ENCODE data around the gene BST2.
"Not testable (repeated sequence)": the region's sequence is repeated elsewhere in the genome, so short reads cannot be mapped to it uniquely, and the experiment has no call there.

BST2 gene

GRCh38 chr19:17370026-17370587, 35.3 kb downstream of the BST2 start:
- DNase-seq (ENCODE audit: extremely low read depth, low read depth), result no peak
- TF ChIP-seq, protein P1, sequence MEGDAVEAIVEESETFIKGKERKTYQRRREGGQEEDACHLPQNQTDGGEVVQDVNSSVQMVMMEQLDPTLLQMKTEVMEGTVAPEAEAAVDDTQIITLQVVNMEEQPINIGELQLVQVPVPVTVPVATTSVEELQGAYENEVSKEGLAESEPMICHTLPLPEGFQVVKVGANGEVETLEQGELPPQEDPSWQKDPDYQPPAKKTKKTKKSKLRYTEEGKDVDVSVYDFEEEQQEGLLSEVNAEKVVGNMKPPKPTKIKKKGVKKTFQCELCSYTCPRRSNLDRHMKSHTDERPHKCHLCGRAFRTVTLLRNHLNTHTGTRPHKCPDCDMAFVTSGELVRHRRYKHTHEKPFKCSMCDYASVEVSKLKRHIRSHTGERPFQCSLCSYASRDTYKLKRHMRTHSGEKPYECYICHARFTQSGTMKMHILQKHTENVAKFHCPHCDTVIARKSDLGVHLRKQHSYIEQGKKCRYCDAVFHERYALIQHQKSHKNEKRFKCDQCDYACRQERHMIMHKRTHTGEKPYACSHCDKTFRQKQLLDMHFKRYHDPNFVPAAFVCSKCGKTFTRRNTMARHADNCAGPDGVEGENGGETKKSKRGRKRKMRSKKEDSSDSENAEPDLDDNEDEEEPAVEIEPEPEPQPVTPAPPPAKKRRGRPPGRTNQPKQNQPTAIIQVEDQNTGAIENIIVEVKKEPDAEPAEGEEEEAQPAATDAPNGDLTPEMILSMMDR (IDR thresholded peaks at IDR 0.05; ENCODE audit: low read depth, low read length, missing control alignments), result no peak
- no peak overlapping the region for H3K4me3 ChIP-seq (replicated peaks; ENCODE audit: low read depth, low read length)

DNA sequence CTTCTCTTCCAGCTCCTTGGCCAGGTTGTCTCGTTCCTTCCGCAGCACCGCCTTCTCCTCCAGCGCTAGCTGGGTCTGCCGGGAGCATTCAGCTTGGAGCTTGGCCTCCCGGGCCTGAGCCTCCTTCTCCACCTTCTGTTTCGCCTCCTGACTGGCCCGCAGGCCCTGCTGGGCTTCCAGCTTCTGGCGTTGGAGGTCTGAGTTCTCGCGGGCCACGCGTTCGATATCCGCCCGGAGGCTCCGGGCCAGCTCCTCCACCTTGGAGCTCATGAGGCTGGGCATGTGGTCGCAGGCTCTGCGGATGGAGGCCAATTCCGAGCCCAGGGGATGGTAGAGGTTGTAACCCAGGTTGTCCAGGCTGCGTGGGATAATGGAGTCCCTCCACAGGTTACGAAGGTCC, 40.1 kb downstream of the BST2 start:
- no peak for DNase-seq (ENCODE audit: extremely low read depth, low read depth)
- TF ChIP-seq, protein P1 (IDR thresholded peaks at IDR 0.05; ENCODE audit: low read depth, low read length, missing control alignments), result no peak
- H3K4me3 ChIP-seq (replicated peaks; ENCODE audit: low read depth, low read length), result no peak overlapping the region

DNA sequence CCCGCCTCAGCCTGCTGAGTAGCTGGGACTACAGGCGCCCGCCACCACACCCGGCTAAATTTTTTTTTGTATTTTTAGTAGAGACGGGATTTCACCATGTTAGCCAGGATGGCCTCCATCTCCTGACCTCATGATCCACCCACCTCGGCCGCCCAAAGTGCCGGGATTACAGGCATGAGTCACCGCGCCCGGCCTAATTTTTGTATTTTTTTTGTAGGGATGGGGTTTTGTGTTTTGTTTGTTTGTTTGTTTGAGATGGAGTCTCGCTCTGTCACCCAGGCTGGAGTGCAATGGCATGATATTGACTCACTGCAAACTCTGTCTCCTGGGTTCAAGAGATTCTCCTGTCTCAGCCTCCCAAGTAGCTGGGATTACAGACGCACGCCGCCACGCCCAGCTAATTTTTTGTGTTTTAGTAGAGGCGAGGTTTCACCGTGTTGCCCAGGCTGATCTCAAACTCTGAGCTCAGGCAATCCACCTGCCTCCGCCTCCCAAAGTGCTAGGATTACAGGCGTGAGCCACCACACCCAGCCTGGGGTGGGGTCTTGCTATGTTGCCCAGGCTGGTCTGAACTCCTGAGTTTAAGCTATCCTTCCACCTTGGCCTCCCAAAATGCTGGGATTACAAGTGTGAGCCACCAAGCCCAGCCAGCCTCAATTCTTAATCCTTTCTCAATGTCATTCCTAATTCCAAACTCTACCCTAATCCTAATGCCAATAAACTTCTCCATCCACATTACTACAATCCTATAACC, 41.4 kb downstream of the BST2 start:
- not testable (repeated sequence) for DNase-seq (ENCODE audit: extremely low read depth, low read depth); H3K4me3 ChIP-seq (replicated peaks; ENCODE audit: low read depth, low read length)

- no peak for DNase-seq (ENCODE audit: extremely low read depth, low read depth)
- no peak overlapping the region for H3K4me3 ChIP-seq (replicated peaks; ENCODE audit: low read depth, low read length)
- TF ChIP-seq, protein P1 (IDR thresholded peaks at IDR 0.05; ENCODE audit: low read depth, low read length, missing control alignments), result no peak
Measured at GRCh38 chr19:17359905-17360800, 45.3 kb downstream of the BST2 start.

DNA sequence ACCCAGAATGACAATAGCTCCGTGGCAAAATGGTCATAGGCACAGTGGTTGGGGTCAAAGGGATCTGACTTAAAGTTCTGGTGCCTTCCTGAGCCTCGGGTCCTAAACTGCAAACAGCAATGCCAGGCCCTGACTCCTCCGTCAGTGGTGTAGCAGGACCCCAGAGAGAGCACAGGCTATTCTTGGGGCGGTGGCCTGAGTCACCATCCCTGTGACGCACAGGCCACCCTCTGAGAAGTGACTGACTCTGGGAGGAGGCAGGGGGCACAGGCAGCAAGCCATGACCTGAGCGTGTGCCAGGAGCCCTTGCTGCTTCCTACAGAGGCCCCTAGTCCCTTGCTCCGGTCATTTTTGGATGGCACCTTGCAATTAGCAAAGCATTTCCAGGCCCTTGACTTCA, 47.0 kb downstream of the BST2 start:
- no peak for DNase-seq (ENCODE audit: extremely low read depth, low read depth)
- H3K4me3 ChIP-seq (replicated peaks; ENCODE audit: low read depth, low read length), result no peak overlapping the region
- TF ChIP-seq, protein P1 (IDR thresholded peaks at IDR 0.05; ENCODE audit: low read depth, low read length, missing control alignments), result no peak

GRCh38 chr19:17357724-17358123, 47.7 kb downstream of the BST2 start:
- TF ChIP-seq, protein P1 (IDR thresholded peaks at IDR 0.05; ENCODE audit: low read depth, low read length, missing control alignments), result no peak
- no peak overlapping the region for H3K4me3 ChIP-seq (replicated peaks; ENCODE audit: low read depth, low read length)
- DNase-seq (ENCODE audit: extremely low read depth, low read depth), result no peak

All from HFF-Myc (cell line).